Parathyroid adenoma (tissue), 2 donors: ENCODE data around the gene MECP2.

Experiments used
- H2AFZ ChIP-seq: fragments of 300-600 bp; sonication (generic); one replicate; pipeline ENCODE4 v1.7.0; 2017; ENCODE audit warnings: antibody characterized with exemption, mild to moderate bottlenecking
- H3K27ac ChIP-seq: fragments of 300-600 bp; sonication (generic); one replicate; pipeline ENCODE4 v1.7.0; 2017
- H3K27me3 ChIP-seq: fragments of 300-600 bp; sonication (generic); one replicate; pipeline ENCODE4 v1.7.0; 2017; ENCODE audit warnings: low read length; ENCODE audit not compliant: control insufficient read depth, insufficient read depth
- H3K36me3 ChIP-seq: fragments of 300-600 bp; sonication (generic); one replicate; pipeline ENCODE4 v1.7.0; 2017; ENCODE audit warnings: low read length; ENCODE audit not compliant: control insufficient read depth, insufficient read depth
- H3K4me1 ChIP-seq: fragments of 300-600 bp; sonication (generic); one replicate; pipeline ENCODE4 v1.7.0; 2017; ENCODE audit warnings: control low read depth
- H3K4me2 ChIP-seq: fragments of 300-600 bp; sonication (generic); one replicate; pipeline ENCODE4 v1.7.0; 2017; ENCODE audit warnings: low read length
- H3K4me3 ChIP-seq: fragments of 300-600 bp; sonication (generic); one replicate; pipeline ENCODE4 v1.7.0; 2017; ENCODE audit warnings: low read depth, low read length
- H3K79me2 ChIP-seq: fragments of 300-600 bp; sonication (generic); one replicate; pipeline ENCODE4 v1.7.0; 2017; ENCODE audit warnings: control low read depth
- H3K9ac ChIP-seq: fragments of 300-600 bp; sonication (generic); one replicate; pipeline ENCODE4 v1.7.0; 2017; ENCODE audit warnings: mild to moderate bottlenecking
- H3K9me3 ChIP-seq: fragments of 300-600 bp; sonication (generic); one replicate; pipeline ENCODE4 v1.7.0; 2017; ENCODE audit warnings: low read length; ENCODE audit not compliant: control insufficient read depth
- TF ChIP-seq, protein P1 (sequence below): fragments of 300-600 bp; sonication (generic); IDR thresholded peaks from one replicate; pipeline ENCODE4 v1.7.0; 2017; ENCODE audit warnings: antibody characterized with exemption, mild to moderate bottlenecking
- donor health status: primary hyperparathyroidism.

The MECP2 gene

DNA sequence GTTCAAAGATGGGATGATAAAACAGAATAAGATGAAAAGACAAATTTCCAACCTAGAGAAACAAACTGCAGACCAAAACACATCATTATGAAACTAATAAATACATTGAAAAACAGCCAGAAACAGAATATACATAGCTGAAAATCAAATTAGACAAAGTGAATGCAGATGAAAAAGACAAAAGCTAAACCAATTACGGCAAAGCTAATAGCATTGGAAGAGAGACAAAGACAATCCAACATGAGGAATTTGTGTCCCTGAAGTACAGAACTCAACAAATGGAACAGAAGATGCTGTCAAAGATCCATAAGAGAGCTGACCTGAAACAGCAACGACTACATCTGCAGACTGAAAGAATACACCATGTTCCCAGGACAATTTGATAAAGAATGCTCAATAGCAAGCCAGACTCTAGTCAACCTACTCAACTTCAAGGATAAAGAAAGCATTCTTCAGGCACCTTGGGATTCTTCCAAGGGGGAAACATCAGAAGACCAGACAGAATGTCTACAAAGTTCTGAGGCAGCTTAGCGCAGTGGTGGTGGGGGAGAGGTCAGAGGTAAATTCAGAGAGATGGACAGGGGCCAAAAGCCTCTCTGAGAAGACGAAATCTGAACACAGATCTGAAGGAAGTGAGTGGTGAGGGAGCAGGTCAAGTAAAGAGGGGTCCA lies 50.4 kb downstream of the MECP2 start:
- peaks cover 25% of the 10 kb centered on the region for H3K4me1 ChIP-seq
- H3K9me3 ChIP-seq: no peaks in the 10 kb centered on the region
- no peak overlapping the region for H3K4me2 ChIP-seq
- H3K4me3 ChIP-seq: no peak overlapping the region
- TF ChIP-seq, protein P1, sequence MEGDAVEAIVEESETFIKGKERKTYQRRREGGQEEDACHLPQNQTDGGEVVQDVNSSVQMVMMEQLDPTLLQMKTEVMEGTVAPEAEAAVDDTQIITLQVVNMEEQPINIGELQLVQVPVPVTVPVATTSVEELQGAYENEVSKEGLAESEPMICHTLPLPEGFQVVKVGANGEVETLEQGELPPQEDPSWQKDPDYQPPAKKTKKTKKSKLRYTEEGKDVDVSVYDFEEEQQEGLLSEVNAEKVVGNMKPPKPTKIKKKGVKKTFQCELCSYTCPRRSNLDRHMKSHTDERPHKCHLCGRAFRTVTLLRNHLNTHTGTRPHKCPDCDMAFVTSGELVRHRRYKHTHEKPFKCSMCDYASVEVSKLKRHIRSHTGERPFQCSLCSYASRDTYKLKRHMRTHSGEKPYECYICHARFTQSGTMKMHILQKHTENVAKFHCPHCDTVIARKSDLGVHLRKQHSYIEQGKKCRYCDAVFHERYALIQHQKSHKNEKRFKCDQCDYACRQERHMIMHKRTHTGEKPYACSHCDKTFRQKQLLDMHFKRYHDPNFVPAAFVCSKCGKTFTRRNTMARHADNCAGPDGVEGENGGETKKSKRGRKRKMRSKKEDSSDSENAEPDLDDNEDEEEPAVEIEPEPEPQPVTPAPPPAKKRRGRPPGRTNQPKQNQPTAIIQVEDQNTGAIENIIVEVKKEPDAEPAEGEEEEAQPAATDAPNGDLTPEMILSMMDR: no peak
- no peak overlapping the region for H3K9ac ChIP-seq
- no peak overlapping the region for H2AFZ ChIP-seq
- peak overlapping the region; percentile 24 for H3K27ac ChIP-seq
- H3K27me3 ChIP-seq: no peaks in the 10 kb centered on the region
- peaks cover 39% of the 10 kb centered on the region for H3K79me2 ChIP-seq
- no peaks in the 10 kb centered on the region for H3K36me3 ChIP-seq

DNA sequence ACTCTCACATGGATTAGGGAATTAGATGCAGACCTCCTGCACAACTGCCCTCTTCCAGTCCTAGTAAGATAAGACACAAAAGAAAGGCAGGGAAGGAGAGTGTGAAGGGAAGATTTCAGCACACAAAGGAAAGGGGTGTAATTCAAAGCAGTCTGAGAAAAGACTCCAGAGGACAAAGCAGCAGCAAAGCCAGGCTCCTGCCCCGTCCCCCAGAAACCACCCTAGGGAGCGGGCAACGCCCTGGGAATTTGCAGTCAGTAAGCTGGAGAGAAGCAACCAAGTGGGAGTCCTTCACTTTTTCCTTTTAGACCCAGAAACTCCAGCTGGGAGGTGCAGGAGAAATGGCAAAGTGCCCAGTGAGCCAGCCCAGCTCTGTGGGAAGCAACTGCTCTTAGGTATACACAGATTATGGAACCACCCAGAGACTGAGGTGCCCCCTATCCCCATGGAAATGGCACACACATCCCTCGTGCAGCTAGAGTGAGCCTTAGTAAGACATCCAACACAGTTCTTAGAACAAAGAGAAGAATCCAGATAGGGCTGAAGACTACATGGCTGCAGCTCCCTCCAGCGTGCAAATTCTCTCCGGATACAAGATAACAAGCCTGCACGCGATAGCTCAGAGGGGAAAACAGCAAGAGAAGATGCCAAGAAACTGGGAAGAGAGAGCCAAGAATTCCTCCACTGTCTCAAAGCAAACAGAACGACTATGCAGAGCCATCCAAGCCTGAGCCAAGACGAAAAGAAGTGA lies 51.3 kb downstream of the MECP2 start:
- no peak overlapping the region for H3K4me3 ChIP-seq
- no peak overlapping the region for H2AFZ ChIP-seq
- peak overlapping the region; percentile 24 for H3K27ac ChIP-seq
- H3K79me2 ChIP-seq: peaks cover 32% of the 10 kb centered on the region
- H3K4me2 ChIP-seq: peak overlapping the region; percentile 26
- H3K27me3 ChIP-seq: no peaks in the 10 kb centered on the region
- TF ChIP-seq, protein P1: no peak
- no peaks in the 10 kb centered on the region for H3K9me3 ChIP-seq
- H3K4me1 ChIP-seq: peaks cover 24% of the 10 kb centered on the region
- H3K36me3 ChIP-seq: no peaks in the 10 kb centered on the region
- H3K9ac ChIP-seq: no peak overlapping the region

DNA sequence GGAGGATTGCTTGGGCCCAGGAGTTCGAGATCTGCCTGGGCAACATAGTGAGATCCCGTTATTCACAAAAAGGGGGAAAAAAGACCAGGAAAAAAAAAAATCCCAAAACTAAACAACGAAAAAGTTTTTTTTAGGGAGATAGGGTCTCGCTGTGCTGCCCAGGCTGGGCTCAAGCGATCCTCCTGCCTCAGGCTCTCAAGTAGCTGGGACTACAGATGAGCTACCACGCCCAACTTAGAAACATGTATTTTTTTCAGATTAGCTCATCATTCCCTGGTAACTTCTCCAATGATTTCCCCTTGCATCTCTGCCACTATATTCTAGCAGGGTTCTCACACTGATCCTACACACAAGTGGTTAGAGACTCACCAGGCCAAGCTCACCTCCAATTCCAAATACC lies 53.4 kb downstream of the MECP2 start:
- peaks cover 17% of the 10 kb centered on the region for H3K4me1 ChIP-seq
- no peak overlapping the region for H3K4me3 ChIP-seq
- peaks cover 20% of the 10 kb centered on the region for H3K79me2 ChIP-seq
- no peak overlapping the region for H3K27ac ChIP-seq
- TF ChIP-seq, protein P1: no peak
- no peaks in the 10 kb centered on the region for H3K9me3 ChIP-seq
- no peak overlapping the region for H3K9ac ChIP-seq
- H3K4me2 ChIP-seq: no peak overlapping the region
- no peaks in the 10 kb centered on the region for H3K27me3 ChIP-seq
- no peak overlapping the region for H2AFZ ChIP-seq
- no peaks in the 10 kb centered on the region for H3K36me3 ChIP-seq

DNA sequence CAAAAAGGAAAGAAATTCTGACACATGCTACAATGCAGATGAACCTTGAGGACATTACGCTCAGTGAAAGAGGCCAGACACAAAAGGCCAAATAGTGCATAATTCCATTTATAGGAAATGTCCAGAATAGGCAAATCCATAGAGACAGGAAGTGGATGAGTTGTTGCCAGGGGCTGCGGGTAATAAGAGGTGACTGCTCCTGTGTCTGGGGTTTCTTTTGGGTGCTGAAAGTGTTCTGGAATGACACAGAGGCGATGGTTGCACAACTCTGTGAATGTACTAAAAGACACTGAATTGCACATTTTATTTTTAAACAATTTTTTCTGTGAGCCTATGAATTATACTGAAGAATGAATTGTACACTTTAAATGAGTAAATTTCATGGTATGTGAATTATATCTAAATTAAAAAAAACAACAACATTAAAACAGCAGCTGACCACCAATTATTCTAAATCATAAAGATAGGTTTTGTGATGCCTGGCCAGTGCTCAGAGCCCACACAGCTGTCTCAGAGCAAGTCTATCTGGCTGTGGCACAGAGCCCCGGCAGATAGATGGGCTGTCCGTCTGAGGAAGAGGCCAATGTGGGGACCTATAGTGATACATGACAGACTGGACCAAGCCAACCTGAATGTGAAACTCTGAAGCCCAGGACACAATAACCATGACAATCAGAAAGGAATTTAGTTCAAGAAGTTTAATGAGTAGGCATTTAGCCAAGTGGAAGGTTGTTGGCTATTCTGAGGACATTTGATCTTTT lies 54.3 kb downstream of the MECP2 start:
- Histone ChIP-seq H3K4me3 (no peak overlapping the region), H3K4me2 (no peak overlapping the region), H2AFZ (no peak overlapping the region), H3K79me2 (peaks cover 13% of the 10 kb centered on the region), H3K9ac (no peak overlapping the region), H3K9me3 (no peaks in the 10 kb centered on the region), H3K36me3 (no peaks in the 10 kb centered on the region), H3K27me3 (no peaks in the 10 kb centered on the region), H3K27ac (no peak overlapping the region), H3K4me1 (peaks cover 17% of the 10 kb centered on the region)
- TF ChIP-seq, protein P1: no peak
